ENCODE measurements around the gene PATJ.

Gene PATJ

DNA sequence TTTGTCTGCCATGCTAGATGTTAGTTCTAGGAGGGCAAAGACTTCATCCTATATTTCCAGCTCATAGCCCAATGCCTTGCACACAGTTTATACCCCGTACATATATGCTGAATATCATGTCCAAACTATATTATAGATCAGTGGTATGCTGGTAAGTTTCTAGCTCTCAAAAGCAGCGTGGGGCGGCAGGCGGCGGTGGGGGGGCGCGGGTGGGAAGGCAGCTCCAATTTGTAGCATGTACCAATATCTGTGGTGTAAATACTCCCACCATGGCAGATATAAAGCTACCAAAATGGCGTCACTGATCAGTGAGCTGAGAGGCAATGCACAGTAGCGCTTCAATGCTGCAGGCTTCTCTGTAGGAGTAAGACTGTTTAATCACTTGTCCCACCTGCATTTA, 77.1 kb downstream of the PATJ start:
- H3K9ac ChIP-seq (ENCODE audit: low read length), result no peak overlapping the region
- H3K23ac ChIP-seq (ENCODE audit: low read length), result no peak overlapping the region
- H3K18ac ChIP-seq (ENCODE audit: low read length), result no peak overlapping the region
- no peak overlapping the region for H3K14ac ChIP-seq (ENCODE audit: low read length)
- H2AK5ac ChIP-seq (ENCODE audit: low read length), result no peak overlapping the region
- H2BK120ac ChIP-seq (ENCODE audit: insufficient read depth, low read length, poor library complexity), result no peak overlapping the region
- no peak overlapping the region for H3K4me2 ChIP-seq (ENCODE audit: low read length)
- H3K36me3 ChIP-seq (ENCODE audit: control insufficient read depth in 1 of 2, insufficient read depth in 2 of 2, low read length in 2 of 2), result peaks cover 7 to 17% of the 10 kb centered on the region in 2 experiments
- no peak overlapping the region for H2AFZ ChIP-seq (ENCODE audit: insufficient read depth, low read length, poor library complexity)
- H3K9me3 ChIP-seq (ENCODE audit: insufficient read depth, low read depth, low read length), result no peaks in the 10 kb centered on the region
- no peak overlapping the region for H3K4me3 ChIP-seq (ENCODE audit: low read depth, low read length)
- H3K27me3 ChIP-seq (ENCODE audit: insufficient read depth, low read length), result no peaks in the 10 kb centered on the region
- H3K4me1 ChIP-seq (ENCODE audit: control insufficient read depth in 1 of 2, insufficient read depth in 2 of 2, low read length in 2 of 2), result no peaks in the 10 kb centered on the region
- WGBS (ENCODE audit: extremely low coverage, insufficient coverage, insufficient read length), result no CpG with 5 or more reads among the region's 9 CpGs
- no peaks in the 10 kb centered on the region for H3K79me2 ChIP-seq (ENCODE audit: control insufficient read depth, insufficient read depth, low read length, poor library complexity)
- no peak overlapping the region for H4K91ac ChIP-seq (ENCODE audit: low read depth, low read length)
- H3K27ac ChIP-seq (ENCODE audit: low read depth, low read length), result no peak overlapping the region
- no peak overlapping the region for H2BK5ac ChIP-seq (ENCODE audit: low read depth, low read length, poor library complexity)
- no peak overlapping the region for H4K12ac ChIP-seq (ENCODE audit: low read depth, low read length)
- no peaks in the 10 kb centered on the region for H3K79me1 ChIP-seq (ENCODE audit: low read length)
- H2BK12ac ChIP-seq (ENCODE audit: low read length), result no peak overlapping the region
- H4K8ac ChIP-seq (ENCODE audit: low read depth, low read length), result no peak overlapping the region
- H3K4ac ChIP-seq (ENCODE audit: low read depth, low read length), result no peak overlapping the region
- DNase-seq, result no peak

DNA sequence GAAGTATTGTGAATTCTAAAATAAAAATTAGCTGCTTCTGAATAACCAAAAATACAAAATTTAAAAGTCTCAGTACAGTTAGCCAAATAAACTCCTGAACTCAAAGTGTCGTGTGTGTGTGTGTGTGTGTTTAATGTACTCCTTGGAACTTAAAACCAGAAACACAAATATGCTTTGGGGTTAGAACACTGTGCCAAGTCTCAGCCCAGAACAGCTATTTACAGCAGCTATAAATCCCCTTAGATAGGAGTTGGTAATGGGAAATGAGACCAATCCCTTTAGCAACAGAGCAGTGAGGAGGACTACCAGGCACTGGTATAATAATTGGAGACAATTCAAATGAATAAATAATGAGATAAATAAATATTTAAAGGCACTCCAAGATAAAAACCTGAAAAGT, 83.1 kb downstream of the PATJ start:
- no peak overlapping the region for H3K23ac ChIP-seq (ENCODE audit: low read length)
- no peak overlapping the region for H2AFZ ChIP-seq (ENCODE audit: insufficient read depth, low read length, poor library complexity)
- no peak overlapping the region for H4K8ac ChIP-seq (ENCODE audit: low read depth, low read length)
- H3K4me1 ChIP-seq (ENCODE audit: control insufficient read depth in 1 of 2, insufficient read depth in 2 of 2, low read length in 2 of 2), result no peaks in the 10 kb centered on the region
- H2BK12ac ChIP-seq (ENCODE audit: low read length), result no peak overlapping the region
- H2BK120ac ChIP-seq (ENCODE audit: insufficient read depth, low read length, poor library complexity), result no peak overlapping the region
- H2AK5ac ChIP-seq (ENCODE audit: low read length), result no peak overlapping the region
- no peak overlapping the region for H4K91ac ChIP-seq (ENCODE audit: low read depth, low read length)
- no peak overlapping the region for H3K14ac ChIP-seq (ENCODE audit: low read length)
- no peak for DNase-seq
- H3K27me3 ChIP-seq (ENCODE audit: insufficient read depth, low read length), result no peaks in the 10 kb centered on the region
- peaks cover 12 to 23% of the 10 kb centered on the region in 2 experiments for H3K36me3 ChIP-seq (ENCODE audit: control insufficient read depth in 1 of 2, insufficient read depth in 2 of 2, low read length in 2 of 2)
- no peak overlapping the region for H3K9ac ChIP-seq (ENCODE audit: low read length)
- H3K4me3 ChIP-seq (ENCODE audit: low read depth, low read length), result no peak overlapping the region
- no peak overlapping the region for H4K12ac ChIP-seq (ENCODE audit: low read depth, low read length)
- no peak overlapping the region for H3K4me2 ChIP-seq (ENCODE audit: low read length)
- no peak overlapping the region for H2BK5ac ChIP-seq (ENCODE audit: low read depth, low read length, poor library complexity)
- no peaks in the 10 kb centered on the region for H3K79me2 ChIP-seq (ENCODE audit: control insufficient read depth, insufficient read depth, low read length, poor library complexity)
- H3K27ac ChIP-seq (ENCODE audit: low read depth, low read length), result no peak overlapping the region
- H3K79me1 ChIP-seq (ENCODE audit: low read length), result no peaks in the 10 kb centered on the region
- H3K9me3 ChIP-seq (ENCODE audit: insufficient read depth, low read depth, low read length), result no peaks in the 10 kb centered on the region
- no peak overlapping the region for H3K4ac ChIP-seq (ENCODE audit: low read depth, low read length)
- H3K18ac ChIP-seq (ENCODE audit: low read length), result no peak overlapping the region
- no CpG with 5 or more reads among the region's 1 CpG for WGBS (ENCODE audit: extremely low coverage, insufficient coverage, insufficient read length)

DNA sequence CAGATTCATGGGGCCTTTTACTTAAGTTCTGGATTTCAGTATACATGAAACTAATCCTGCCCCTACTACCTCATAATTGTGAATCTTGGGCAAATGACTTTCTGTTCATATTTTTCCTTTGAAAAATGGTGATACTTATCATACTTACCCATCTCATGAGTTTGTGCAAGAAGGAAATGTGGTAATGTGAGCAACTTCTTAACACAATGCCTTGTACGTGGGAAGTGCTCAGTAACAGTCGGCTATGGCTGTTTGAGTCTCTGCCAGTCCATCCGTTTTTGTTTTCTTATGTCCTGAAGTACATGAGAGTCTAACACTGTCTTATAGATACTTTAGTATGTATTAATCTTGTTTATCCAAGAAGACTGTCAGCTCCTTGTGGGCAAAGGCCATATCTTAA, 86.5 kb downstream of the PATJ start:
- Histone ChIP-seq H3K4me3 (ENCODE audit: low read depth, low read length) (no peak overlapping the region), H3K4ac (ENCODE audit: low read depth, low read length) (no peak overlapping the region), H3K27me3 (ENCODE audit: insufficient read depth, low read length) (no peaks in the 10 kb centered on the region), H3K9ac (ENCODE audit: low read length) (no peak overlapping the region), H3K14ac (ENCODE audit: low read length) (no peak overlapping the region), H4K8ac (ENCODE audit: low read depth, low read length) (no peak overlapping the region), H4K91ac (ENCODE audit: low read depth, low read length) (no peak overlapping the region), H3K4me2 (ENCODE audit: low read length) (no peak overlapping the region), H3K9me3 (ENCODE audit: insufficient read depth, low read depth, low read length) (no peaks in the 10 kb centered on the region), H2AFZ (ENCODE audit: insufficient read depth, low read length, poor library complexity) (no peak overlapping the region), H3K79me1 (ENCODE audit: low read length) (no peaks in the 10 kb centered on the region), H3K27ac (ENCODE audit: low read depth, low read length) (no peak overlapping the region), H2BK5ac (ENCODE audit: low read depth, low read length, poor library complexity) (no peak overlapping the region), H3K4me1 (ENCODE audit: control insufficient read depth in 1 of 2, insufficient read depth in 2 of 2, low read length in 2 of 2) (no peaks in the 10 kb centered on the region), H2AK5ac (ENCODE audit: low read length) (no peak overlapping the region), H3K18ac (ENCODE audit: low read length) (no peak overlapping the region), H3K79me2 (ENCODE audit: control insufficient read depth, insufficient read depth, low read length, poor library complexity) (no peaks in the 10 kb centered on the region), H3K23ac (ENCODE audit: low read length) (no peak overlapping the region), H2BK120ac (ENCODE audit: insufficient read depth, low read length, poor library complexity) (no peak overlapping the region), H2BK12ac (ENCODE audit: low read length) (no peak overlapping the region), H4K12ac (ENCODE audit: low read depth, low read length) (no peak overlapping the region), H3K36me3 (ENCODE audit: control insufficient read depth in 1 of 2, insufficient read depth in 2 of 2, low read length in 2 of 2) (peaks cover 7 to 14% of the 10 kb centered on the region in 2 experiments)
- no CpG with 5 or more reads among the region's 3 CpGs for WGBS (ENCODE audit: extremely low coverage, insufficient coverage, insufficient read length)
- DNase-seq, result no peak

DNA sequence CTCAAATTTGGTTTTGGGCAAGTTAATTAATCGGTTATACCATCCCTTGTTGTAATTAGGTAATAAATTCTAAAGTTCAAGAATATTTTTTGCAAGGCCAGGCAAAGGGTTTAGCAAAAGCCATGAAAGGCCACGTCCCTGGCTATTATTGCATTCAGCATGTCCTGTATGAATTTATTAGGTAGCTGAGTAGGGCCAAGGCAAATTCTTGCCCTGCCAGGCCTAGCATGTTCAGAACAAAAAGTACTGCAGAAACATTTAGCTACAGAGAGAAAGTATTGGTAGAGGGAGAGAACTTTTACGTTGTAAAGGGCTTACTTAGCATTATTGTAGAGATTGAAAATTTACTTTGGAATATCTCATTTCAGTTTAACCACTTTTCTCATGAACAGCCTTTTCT, 94.4 kb downstream of the PATJ start:
- Histone ChIP-seq H3K79me2 (ENCODE audit: control insufficient read depth, insufficient read depth, low read length, poor library complexity) (no peaks in the 10 kb centered on the region), H4K12ac (ENCODE audit: low read depth, low read length) (no peak overlapping the region), H4K8ac (ENCODE audit: low read depth, low read length) (no peak overlapping the region), H4K91ac (ENCODE audit: low read depth, low read length) (no peak overlapping the region), H3K14ac (ENCODE audit: low read length) (no peak overlapping the region), H3K79me1 (ENCODE audit: low read length) (no peaks in the 10 kb centered on the region), H2AFZ (ENCODE audit: insufficient read depth, low read length, poor library complexity) (no peak overlapping the region), H3K4me1 (ENCODE audit: control insufficient read depth in 1 of 2, insufficient read depth in 2 of 2, low read length in 2 of 2) (no peaks in the 10 kb centered on the region), H3K27ac (ENCODE audit: low read depth, low read length) (no peak overlapping the region), H3K18ac (ENCODE audit: low read length) (no peak overlapping the region), H3K36me3 (ENCODE audit: control insufficient read depth in 1 of 2, insufficient read depth in 2 of 2, low read length in 2 of 2) (peaks cover 0 to 2% of the 10 kb centered on the region in 2 experiments), H3K9ac (ENCODE audit: low read length) (no peak overlapping the region), H2BK120ac (ENCODE audit: insufficient read depth, low read length, poor library complexity) (no peak overlapping the region), H3K4me2 (ENCODE audit: low read length) (no peak overlapping the region), H3K4me3 (ENCODE audit: low read depth, low read length) (no peak overlapping the region), H2BK12ac (ENCODE audit: low read length) (no peak overlapping the region), H2AK5ac (ENCODE audit: low read length) (no peak overlapping the region), H3K9me3 (ENCODE audit: insufficient read depth, low read depth, low read length) (no peaks in the 10 kb centered on the region), H3K4ac (ENCODE audit: low read depth, low read length) (no peak overlapping the region), H2BK5ac (ENCODE audit: low read depth, low read length, poor library complexity) (no peak overlapping the region), H3K27me3 (ENCODE audit: insufficient read depth, low read length) (no peaks in the 10 kb centered on the region), H3K23ac (ENCODE audit: low read length) (no peak overlapping the region)
- no CpG with 5 or more reads among the region's 3 CpGs for WGBS (ENCODE audit: extremely low coverage, insufficient coverage, insufficient read length)
- no peak for DNase-seq

Data from trophoblast cell (in vitro differentiated cells and primary cell).